Loucy (cell line): ENCODE results near the gene OGDH.

Experiments used
- EZH2phosphoT487 ChIP-seq: fragments of 200-600 bp; IDR thresholded peaks from 2 replicates; pipeline ENCODE4 v1.6.1; 2018; ENCODE audit warnings: antibody characterized with exemption, mild to moderate bottlenecking, moderate library complexity, borderline replicate concordance
- TF ChIP-seq, protein P1 (sequence below): fragments of 200-600 bp; sonication (generic); conservative IDR thresholded peaks from 2 replicates; pipeline ENCODE4 v1.5.1; 2014; ENCODE audit warnings: mild to moderate bottlenecking, antibody characterized with exemption, low read length

DNA sequence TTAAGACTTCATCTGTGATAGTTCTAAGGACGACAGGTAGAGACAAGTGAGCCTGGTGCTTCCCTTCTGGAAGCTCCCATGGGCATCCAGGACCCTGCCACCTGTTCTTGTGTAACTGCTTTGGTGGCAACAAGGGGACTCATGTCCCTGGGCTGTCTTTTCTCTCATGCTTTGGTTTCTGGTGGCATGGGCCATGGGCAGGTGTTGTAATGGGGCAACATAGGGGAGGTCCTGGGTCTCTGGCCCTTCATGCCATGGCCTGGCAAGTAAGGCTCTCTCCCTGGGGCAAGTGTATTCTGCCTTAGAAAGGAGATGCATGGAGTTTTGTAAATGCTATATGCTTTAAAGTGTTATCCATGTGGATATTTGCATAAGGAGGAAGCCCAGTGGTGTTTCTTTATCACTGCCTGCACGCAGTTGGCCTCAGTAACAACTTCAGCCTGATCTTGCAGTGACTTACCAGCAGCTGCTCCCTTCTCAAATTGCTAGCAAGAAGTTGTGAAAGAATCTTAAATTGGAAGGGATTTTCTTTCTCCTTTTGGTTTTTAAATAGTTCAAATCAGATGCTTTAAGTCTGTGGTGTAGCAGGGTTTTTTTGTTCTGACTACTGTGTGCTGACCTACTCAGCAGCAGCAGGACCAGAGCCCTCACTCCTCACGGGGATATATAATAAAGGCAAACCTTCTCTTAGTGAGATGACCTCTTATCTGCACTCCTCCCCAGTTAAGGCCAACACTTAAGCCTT is 39.9 kb downstream of the OGDH start:
- TF ChIP-seq, protein P1, sequence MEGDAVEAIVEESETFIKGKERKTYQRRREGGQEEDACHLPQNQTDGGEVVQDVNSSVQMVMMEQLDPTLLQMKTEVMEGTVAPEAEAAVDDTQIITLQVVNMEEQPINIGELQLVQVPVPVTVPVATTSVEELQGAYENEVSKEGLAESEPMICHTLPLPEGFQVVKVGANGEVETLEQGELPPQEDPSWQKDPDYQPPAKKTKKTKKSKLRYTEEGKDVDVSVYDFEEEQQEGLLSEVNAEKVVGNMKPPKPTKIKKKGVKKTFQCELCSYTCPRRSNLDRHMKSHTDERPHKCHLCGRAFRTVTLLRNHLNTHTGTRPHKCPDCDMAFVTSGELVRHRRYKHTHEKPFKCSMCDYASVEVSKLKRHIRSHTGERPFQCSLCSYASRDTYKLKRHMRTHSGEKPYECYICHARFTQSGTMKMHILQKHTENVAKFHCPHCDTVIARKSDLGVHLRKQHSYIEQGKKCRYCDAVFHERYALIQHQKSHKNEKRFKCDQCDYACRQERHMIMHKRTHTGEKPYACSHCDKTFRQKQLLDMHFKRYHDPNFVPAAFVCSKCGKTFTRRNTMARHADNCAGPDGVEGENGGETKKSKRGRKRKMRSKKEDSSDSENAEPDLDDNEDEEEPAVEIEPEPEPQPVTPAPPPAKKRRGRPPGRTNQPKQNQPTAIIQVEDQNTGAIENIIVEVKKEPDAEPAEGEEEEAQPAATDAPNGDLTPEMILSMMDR, result no peak
- no peak for TF ChIP-seq EZH2phosphoT487
